HG02981 (cell line): ENCODE results near the gene AP2M1.
"Not testable (repeated sequence)": the region's sequence is repeated elsewhere in the genome, so short reads cannot be mapped to it uniquely, and the experiment has no call there.

Experiments
- ATAC-seq: cut with Tn5 transposase; IDR thresholded peaks from one replicate; pipeline ENCODE4 v1.9.1; 2021; ENCODE audit warnings: mild to moderate bottlenecking, moderate library complexity; ENCODE audit not compliant: unreplicated experiment

Gene AP2M1

GRCh38 chr3:184174646-184175492 lies at the start of gene AP2M1:
Gene AP2M1, plus strand, starts transcription at chr3:184174855. Its CDS starts 2,139 bp downstream, at chr3:184176994.
- ATAC-seq: peak; percentile 94

GRCh38 chr3:184126006-184126405 lies 48.6 kb upstream of the AP2M1 start:
- ATAC-seq: no peak

GRCh38 chr3:184129012-184129411 lies 45.6 kb upstream of the AP2M1 start:
- no peak for ATAC-seq

GRCh38 chr3:184132945-184133344 lies 41.7 kb upstream of the AP2M1 start:
- no peak for ATAC-seq

DNA sequence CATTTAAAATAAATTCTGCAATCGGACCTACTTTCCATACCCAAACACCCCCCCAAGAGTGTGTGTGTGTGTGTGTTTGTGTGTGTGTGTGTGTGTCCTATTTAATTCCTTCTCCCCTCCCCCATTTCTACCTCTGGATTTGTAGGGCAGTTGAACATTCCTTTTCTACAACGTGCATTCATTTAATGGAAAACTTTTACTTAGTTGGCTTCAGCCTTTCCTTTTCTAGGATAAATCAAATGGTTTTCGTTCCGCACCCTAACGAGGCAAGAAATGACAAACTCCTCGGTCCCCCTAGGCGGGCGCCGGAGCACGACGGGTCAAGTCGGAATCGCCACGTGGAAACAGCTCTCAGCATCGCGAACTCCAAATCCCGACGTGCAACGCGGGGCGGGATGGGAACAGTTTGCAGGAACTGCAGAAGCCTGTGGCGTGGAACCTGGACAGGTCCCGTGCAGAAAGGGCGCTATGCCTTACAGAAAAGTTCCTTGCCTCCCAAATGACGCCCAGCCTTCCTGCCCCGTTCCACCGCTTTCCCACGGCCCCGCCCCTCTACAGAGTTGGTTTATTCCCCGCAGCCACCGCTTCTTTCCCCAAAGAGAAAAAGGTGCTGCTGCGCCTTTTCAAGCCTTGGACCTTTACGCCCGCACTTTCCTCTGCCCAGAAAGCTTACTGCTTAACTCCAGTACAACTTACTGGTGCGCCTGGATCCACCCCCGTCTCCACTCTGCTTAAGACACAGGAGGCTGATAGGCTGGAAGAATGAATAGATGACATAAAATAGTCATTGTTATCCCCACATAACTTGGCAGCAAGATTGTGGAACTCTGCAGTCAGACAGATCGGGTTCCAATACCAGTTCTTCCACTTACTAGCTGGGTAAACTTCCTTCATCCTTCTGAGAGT lies 40.6 kb upstream of the AP2M1 start:
- ATAC-seq: no peak

- ATAC-seq: no peak
Measured at GRCh38 chr3:184134746-184135148, 39.9 kb upstream of the AP2M1 start.

GRCh38 chr3:184135149-184135910 lies 39.3 kb upstream of the AP2M1 start, which contains the start of gene EIF2B5:
Gene EIF2B5, plus strand, starts transcription at chr3:184135358. Its CDS starts 28 bp downstream, at chr3:184135386.
- peak; percentile 84 for ATAC-seq

DNA sequence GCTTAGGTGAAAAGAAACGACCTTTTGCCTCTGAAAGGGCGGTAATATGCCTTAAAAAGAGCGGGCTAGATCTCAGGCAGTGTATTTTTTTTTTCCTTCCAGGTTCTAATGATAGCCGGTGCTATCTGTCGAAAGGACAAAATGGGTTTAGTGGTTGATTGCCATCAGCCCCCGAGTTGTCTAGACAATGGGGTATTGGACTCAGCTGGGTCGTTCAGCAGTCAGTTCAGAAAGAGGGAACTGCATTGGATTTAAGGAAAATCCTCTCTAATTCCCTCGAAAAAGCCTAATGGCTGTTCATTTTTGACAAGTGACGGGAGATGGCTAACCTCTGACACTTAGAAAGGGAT lies 38.8 kb upstream of the AP2M1 start:
- no peak for ATAC-seq

DNA sequence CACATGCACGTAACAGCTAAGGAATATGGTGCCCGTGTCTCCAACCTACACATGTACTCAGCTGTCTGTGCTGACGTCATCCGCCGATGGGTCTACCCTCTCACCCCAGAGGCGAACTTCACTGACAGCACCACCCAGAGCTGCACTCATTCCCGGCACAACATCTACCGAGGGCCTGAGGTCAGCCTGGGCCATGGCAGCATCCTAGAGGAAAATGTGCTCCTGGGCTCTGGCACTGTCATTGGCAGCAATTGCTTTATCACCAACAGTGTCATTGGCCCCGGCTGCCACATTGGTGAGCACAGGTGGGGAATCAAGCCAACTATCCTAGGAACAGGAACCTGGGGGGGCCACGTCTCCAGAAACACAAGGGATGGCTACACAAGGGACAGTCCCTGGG lies 34.2 kb upstream of the AP2M1 start:
- no peak for ATAC-seq

- ATAC-seq: no peak
Measured at GRCh38 chr3:184142199-184142598, 32.5 kb upstream of the AP2M1 start.

DNA sequence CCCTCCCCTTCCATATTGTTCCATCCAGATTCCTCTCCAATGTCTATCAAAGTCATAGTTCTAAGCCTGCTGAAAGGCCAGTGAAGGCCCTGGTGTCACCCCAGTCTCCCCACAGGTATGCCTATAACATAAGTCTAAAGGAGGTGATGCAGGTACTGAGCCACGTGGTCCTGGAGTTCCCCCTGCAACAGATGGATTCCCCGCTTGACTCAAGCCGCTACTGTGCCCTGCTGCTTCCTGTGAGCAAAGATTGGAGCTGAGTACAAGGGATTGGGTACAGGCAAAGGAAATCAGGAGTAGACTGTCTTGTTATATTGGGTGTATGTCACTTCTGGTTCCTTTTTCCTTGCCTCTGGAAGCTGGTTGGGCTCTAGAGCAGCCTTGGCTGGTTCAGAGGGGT lies 31.3 kb upstream of the AP2M1 start:
- no peak for ATAC-seq

GRCh38 chr3:184144505-184144904 lies 30.1 kb upstream of the AP2M1 start:
- no peak for ATAC-seq

- no peak for ATAC-seq
Measured at GRCh38 chr3:184145111-184145524, 29.5 kb upstream of the AP2M1 start.

DNA sequence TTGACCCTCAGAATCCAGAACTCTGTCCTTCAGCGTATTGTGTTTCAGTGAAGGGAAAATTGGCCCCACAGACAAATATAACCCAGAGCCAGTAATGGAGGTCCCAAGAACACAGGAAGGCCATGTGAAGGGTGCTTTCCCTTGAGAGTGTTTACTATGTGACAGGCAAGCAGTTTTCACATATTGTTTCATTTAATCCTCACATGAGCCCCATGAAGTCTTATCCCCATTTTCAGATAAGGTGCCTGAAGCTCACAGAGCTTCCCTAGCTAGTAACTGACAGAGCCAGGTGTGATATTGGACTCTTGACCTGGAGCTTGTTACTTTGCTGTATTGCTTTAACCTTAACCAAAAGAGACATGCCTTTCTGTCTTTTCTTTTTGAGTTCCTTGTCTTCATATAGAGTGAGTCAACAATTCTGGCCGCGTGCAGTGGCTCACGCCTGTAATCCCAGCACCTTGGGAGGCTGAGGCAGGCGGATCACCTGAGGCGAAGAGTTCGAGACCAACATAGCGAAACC lies 28.8 kb upstream of the AP2M1 start:
- no peak for ATAC-seq

DNA sequence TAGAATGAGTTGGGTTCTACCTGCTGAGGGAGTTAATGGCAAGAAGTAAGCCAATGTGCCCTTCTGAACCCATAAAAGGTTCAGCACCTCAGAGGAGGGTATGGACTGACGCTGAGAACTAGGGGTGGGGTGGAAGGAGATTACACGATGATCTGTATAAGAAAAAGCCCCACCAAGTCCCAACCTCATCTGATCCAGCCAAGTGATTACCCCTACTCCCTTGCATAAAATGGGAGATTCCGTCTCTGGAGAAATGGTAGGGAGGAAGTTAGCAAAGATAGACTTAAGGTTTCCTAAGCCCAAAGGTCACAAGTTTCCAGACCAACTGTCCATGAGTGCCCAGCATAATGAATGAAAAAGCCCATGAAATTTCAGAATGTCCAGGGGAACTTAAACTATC lies 26.6 kb upstream of the AP2M1 start:
- no peak for ATAC-seq

- ATAC-seq: no peak
Measured at GRCh38 chr3:184149123-184149522, 25.5 kb upstream of the AP2M1 start.

- ATAC-seq: not testable (repeated sequence)
Measured at GRCh38 chr3:184149770-184150169, 24.9 kb upstream of the AP2M1 start.

- peak; percentile 72 for ATAC-seq
Measured at GRCh38 chr3:184154885-184155643, 19.6 kb upstream of the AP2M1 start, which contains the start of gene DVL3. Gene DVL3, plus strand, starts transcription at chr3:184155377. Its CDS starts 259 bp downstream, at chr3:184155636.

DNA sequence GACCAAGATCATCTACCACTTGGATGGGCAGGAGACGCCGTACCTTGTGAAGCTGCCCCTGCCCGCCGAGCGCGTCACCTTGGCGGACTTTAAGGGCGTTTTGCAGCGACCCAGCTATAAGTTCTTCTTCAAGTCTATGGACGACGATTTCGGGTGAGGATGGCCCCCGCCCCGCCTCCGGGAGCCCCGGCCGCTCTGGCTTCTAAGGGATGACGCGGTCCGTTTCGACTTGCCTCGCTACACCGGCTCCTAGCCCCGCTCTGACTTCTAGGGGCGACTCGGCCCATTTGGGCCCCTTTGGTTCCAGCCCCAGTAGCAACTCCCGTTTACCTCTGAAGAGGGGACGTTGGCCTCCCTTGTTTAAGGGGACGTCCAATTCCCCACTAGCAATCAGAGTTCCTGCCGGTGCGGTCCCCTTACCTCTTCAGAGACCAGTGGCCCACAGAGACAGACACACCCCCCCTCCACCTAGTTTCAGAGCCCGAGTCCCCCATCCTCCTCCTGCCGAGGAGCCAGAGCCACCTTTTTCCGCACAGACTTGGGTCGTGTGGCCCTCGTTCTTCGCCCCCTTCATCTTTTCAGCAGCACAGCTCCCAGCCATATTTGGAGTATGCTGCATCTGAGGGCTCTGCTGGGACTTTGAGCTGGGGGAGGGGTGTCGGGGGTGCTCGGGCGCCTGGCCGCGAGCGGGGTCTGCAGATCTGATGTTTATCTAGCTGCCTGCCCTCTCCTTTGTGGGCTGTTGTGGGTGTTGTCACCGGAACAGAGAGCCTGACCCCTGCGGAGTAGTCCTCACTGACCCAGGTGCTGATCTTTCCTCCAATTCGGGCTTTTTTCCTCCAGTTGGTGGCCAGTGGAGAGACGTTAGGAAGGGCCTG lies 18.8 kb upstream of the AP2M1 start:
- peak; percentile 26 for ATAC-seq
